Mesendoderm (in vitro differentiated cells): ENCODE data around the gene YTHDC2.

Source experiments
- DNase-seq: peaks from one replicate; pipeline ENCODE4 v3.0.0; 2013
- H2AK5ac ChIP-seq: 2 replicates; pipeline ENCODE4 v1.6.1; 2013; ENCODE audit warnings: low read length, inconsistent platforms
- H2BK120ac ChIP-seq: 2 replicates; pipeline ENCODE4 v1.6.1; 2013; ENCODE audit warnings: low read depth, mild to moderate bottlenecking, low read length, moderate library complexity, mixed read lengths
- H2BK15ac ChIP-seq: replicated peaks from 2 replicates; pipeline ENCODE4 v1.6.1; 2013; ENCODE audit warnings: low read depth, mild to moderate bottlenecking, moderate library complexity
- H2BK5ac ChIP-seq: 2 replicates; pipeline ENCODE4 v1.6.1; 2013; ENCODE audit warnings: low read length, inconsistent platforms
- H3K18ac ChIP-seq: 2 replicates; pipeline ENCODE4 v1.6.1; 2013; ENCODE audit warnings: mild to moderate bottlenecking, low read length, mixed read lengths
- H3K23ac ChIP-seq: one replicate; pipeline ENCODE4 v1.6.1; 2013; ENCODE audit warnings: low read length
- H3K27ac ChIP-seq: 2 replicates; pipeline ENCODE4 v1.5.1; 2013; ENCODE audit warnings: low read depth, mild to moderate bottlenecking, inconsistent platforms, low read length, moderate library complexity
- H3K27me3 ChIP-seq: 2 replicates; pipeline ENCODE4 v1.6.1; 2013; ENCODE audit warnings: low read length, control low read depth, mild to moderate bottlenecking, inconsistent platforms; ENCODE audit not compliant: insufficient read depth, poor library complexity
- H3K36me3 ChIP-seq: 2 replicates; pipeline ENCODE4 v1.6.1; 2013; ENCODE audit warnings: low read length, inconsistent platforms; ENCODE audit not compliant: control insufficient read depth, insufficient read depth
- H3K4ac ChIP-seq: one replicate; pipeline ENCODE4 v1.6.1; 2013; ENCODE audit warnings: low read depth, mild to moderate bottlenecking, low read length, moderate library complexity
- H3K4me1 ChIP-seq: 2 replicates; pipeline ENCODE4 v1.6.1; 2013; ENCODE audit warnings: low read depth, low read length, inconsistent platforms; ENCODE audit not compliant: control insufficient read depth
- H3K4me2 ChIP-seq: 2 replicates; pipeline ENCODE4 v1.6.1; 2013; ENCODE audit warnings: low read length
- H3K4me3 ChIP-seq: 2 replicates; pipeline ENCODE4 v1.5.1; 2013; ENCODE audit warnings: mild to moderate bottlenecking, low read length
- H3K56ac ChIP-seq: one replicate; pipeline ENCODE4 v1.6.1; 2013; ENCODE audit warnings: low read length
- H3K79me1 ChIP-seq: 2 replicates; pipeline ENCODE4 v1.6.1; 2013; ENCODE audit warnings: low read length, inconsistent platforms
- H3K79me2 ChIP-seq: 2 replicates; pipeline ENCODE4 v1.6.1; 2013; ENCODE audit warnings: mild to moderate bottlenecking, low read length; ENCODE audit not compliant: control insufficient read depth, insufficient read depth
- H3K9ac ChIP-seq: 2 replicates; pipeline ENCODE4 v1.6.1; 2013; ENCODE audit warnings: low read length, inconsistent platforms
- H4K5ac ChIP-seq: one replicate; pipeline ENCODE4 v1.6.1; 2013; ENCODE audit warnings: low read length
- H4K8ac ChIP-seq: one replicate; pipeline ENCODE4 v1.6.1; 2013; ENCODE audit warnings: low read depth, mild to moderate bottlenecking, control low read depth, low read length, moderate library complexity
- whole genome bisulfite sequencing: extraction: QIAGEN DNeasy Blood & Tissue Kit; methylation state at CpG from one replicate; pipeline ENCODE4 v1.1.7; 2013; ENCODE audit warnings: low lambda C conversion rate, missing lambda C conversion rate; ENCODE audit not compliant: insufficient coverage; ENCODE audit errors: extremely low coverage; 5-methylcytosine and 5-hydroxymethylcytosine counted together

Gene YTHDC2

DNA sequence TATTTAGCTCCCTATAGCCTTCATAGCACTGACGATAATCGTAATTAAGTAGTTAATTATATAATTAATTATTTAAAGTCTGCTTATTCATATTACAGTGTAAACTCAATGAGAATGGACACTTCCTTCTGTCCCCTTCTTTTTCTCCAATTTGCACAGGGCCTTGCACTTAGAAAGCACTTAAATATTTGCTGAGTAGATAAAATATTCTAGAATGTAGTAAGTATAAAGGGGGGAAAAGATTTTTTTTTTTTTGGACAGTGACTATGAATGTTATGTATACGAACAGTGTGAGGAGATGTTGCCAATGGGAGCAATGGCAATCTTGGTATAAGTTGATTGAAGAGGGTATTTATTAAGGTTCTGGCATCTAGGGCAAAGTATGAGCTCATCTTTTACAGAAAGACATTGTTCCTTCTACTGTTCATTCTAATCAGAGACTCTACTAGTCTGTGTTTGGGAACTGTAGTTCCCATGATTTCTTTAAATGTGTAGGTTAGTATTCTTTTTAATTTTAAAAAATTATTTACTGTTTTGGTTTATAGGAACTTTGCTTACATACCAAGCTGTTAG, 49.4 kb downstream of the YTHDC2 start:
- no peak overlapping the region for H2BK120ac ChIP-seq
- no peaks in the 10 kb centered on the region for H3K79me2 ChIP-seq
- no peak overlapping the region for H3K9ac ChIP-seq
- H3K4ac ChIP-seq = no peak overlapping the region
- no peak overlapping the region for H3K56ac ChIP-seq
- H4K8ac ChIP-seq = no peak overlapping the region
- no peak overlapping the region for H3K23ac ChIP-seq
- H2BK5ac ChIP-seq = no peak overlapping the region
- no peak overlapping the region for H4K5ac ChIP-seq
- no peak for DNase-seq
- H3K79me1 ChIP-seq = no peaks in the 10 kb centered on the region
- 100% methylated on average over 1 of the region's 3 CpGs for WGBS
- no peaks in the 10 kb centered on the region for H3K27me3 ChIP-seq
- no peak overlapping the region for H3K18ac ChIP-seq
- no peaks in the 10 kb centered on the region for H3K4me1 ChIP-seq
- no peak overlapping the region for H2BK15ac ChIP-seq
- no peak overlapping the region for H2AK5ac ChIP-seq
- no peak overlapping the region for H3K27ac ChIP-seq
- no peaks in the 10 kb centered on the region for H3K36me3 ChIP-seq
- H3K4me3 ChIP-seq = no peak overlapping the region
- no peak overlapping the region for H3K4me2 ChIP-seq

DNA sequence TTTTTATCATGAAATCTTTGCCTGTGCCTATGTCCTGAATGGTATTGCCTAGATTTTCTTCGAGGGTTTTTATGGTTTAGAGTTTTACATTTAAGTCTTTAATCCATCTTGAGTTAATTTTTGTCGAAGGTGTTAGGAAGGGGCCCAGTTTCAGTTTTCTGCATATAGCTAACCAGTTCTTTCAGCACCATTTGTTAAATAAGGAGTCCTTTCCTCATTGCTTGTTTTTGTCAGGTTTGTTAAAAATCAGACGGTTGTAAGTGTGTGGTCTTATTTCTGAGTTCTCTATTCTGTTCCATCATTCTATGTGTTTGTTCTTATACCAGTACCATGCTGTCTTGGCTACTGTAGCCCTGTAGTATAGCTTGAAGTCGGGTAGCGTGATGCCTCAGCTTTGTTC, 55.9 kb downstream of the YTHDC2 start:
- peaks cover 2% of the 10 kb centered on the region for H3K36me3 ChIP-seq
- H4K5ac ChIP-seq = no peak overlapping the region
- no peak overlapping the region for H3K23ac ChIP-seq
- no peak overlapping the region for H3K9ac ChIP-seq
- no peak overlapping the region for H3K4me3 ChIP-seq
- H2BK5ac ChIP-seq = no peak overlapping the region
- H3K27ac ChIP-seq = no peak overlapping the region
- no peak overlapping the region for H3K4ac ChIP-seq
- no CpG with 5 or more reads among the region's 5 CpGs for WGBS
- no peaks in the 10 kb centered on the region for H3K79me2 ChIP-seq
- H3K56ac ChIP-seq = no peak overlapping the region
- no peak overlapping the region for H4K8ac ChIP-seq
- DNase-seq = no peak
- H3K18ac ChIP-seq = no peak overlapping the region
- H2AK5ac ChIP-seq = no peak overlapping the region
- no peaks in the 10 kb centered on the region for H3K4me1 ChIP-seq
- H3K27me3 ChIP-seq = no peaks in the 10 kb centered on the region
- no peak overlapping the region for H2BK15ac ChIP-seq
- H3K4me2 ChIP-seq = no peak overlapping the region
- H2BK120ac ChIP-seq = no peak overlapping the region
- no peaks in the 10 kb centered on the region for H3K79me1 ChIP-seq

DNA sequence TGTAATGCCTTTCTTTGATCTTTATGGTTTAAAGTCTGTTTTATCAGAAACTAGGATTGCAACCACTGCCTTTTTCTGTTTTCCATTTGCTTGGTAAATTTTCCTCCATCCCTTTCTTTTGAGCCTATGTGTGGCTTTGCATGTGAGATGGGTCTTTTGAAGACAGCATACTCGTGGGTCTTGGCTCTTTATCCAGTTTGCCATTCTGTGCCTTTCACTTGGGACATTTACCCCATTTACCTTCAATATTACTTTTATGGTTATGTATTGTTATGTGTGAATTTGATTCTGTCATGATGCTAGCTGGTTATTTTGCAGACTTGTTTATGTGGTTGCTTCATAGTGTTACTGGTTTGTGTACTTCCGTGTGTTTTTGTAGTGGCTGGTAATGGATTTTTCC, 59.2 kb downstream of the YTHDC2 start:
- Histone ChIP-seq H3K23ac (no peak overlapping the region), H3K4ac (no peak overlapping the region), H3K56ac (no peak overlapping the region), H3K9ac (no peak overlapping the region), H2AK5ac (no peak overlapping the region), H3K36me3 (peaks cover 2% of the 10 kb centered on the region), H2BK5ac (no peak overlapping the region), H3K4me1 (no peaks in the 10 kb centered on the region), H4K5ac (no peak overlapping the region), H3K27ac (no peak overlapping the region), H3K27me3 (no peaks in the 10 kb centered on the region), H3K4me3 (no peak overlapping the region), H3K79me1 (no peaks in the 10 kb centered on the region), H4K8ac (no peak overlapping the region), H2BK120ac (no peak overlapping the region), H3K18ac (no peak overlapping the region), H2BK15ac (no peak overlapping the region), H3K79me2 (no peaks in the 10 kb centered on the region), H3K4me2 (no peak overlapping the region)
- DNase-seq = no peak
- no CpG with 5 or more reads among the region's 2 CpGs for WGBS

DNA sequence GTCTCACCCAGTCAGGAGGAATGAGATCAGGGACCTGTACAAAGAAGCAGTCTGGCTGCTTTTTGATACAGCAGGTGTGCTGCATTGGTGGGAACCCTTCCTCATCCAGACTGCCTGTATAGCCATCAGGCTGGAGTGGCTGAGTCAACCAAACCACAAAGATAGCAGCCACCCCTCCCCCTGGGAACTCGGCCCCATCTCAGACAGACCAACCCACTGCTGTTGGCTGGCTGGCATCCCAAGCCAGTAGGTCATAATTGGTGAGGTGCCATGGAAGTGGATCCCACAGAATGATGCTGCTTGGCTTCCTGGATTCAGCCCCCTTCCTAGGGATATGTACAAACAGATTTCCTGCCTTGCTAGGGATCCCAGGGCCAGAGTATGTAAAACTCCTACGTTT, 60.9 kb downstream of the YTHDC2 start:
- DNase-seq = no peak
- H3K36me3 ChIP-seq = peaks cover 2% of the 10 kb centered on the region

DNA sequence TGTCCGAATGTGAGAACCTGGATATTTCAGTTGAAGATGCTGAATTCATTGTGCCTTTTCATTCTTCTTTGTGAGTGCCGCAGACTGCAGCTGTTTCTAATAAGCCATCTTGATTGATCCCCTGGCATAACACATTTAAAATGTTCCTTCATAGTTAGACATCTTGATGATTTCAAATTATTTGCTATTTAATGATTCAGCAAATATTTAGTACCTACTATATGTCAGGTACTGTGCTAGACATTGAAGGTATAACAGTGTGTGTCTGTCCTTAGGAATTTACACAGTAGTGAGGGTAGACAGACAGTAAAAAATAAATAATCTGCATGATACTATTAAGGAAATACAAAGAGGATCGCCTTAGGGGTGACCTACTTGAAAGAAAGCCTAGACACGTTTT, 61.6 kb downstream of the YTHDC2 start:
- Histone ChIP-seq H3K79me1 (no peaks in the 10 kb centered on the region), H3K9ac (no peak overlapping the region), H3K23ac (no peak overlapping the region), H2BK5ac (no peak overlapping the region), H3K79me2 (no peaks in the 10 kb centered on the region), H3K27me3 (no peaks in the 10 kb centered on the region), H3K18ac (no peak overlapping the region), H3K27ac (no peak overlapping the region), H2BK15ac (no peak overlapping the region), H3K56ac (no peak overlapping the region), H2BK120ac (no peak overlapping the region), H4K8ac (no peak overlapping the region), H3K36me3 (peaks cover 2% of the 10 kb centered on the region), H3K4me1 (no peaks in the 10 kb centered on the region), H3K4ac (no peak overlapping the region), H3K4me2 (no peak overlapping the region), H4K5ac (no peak overlapping the region), H2AK5ac (no peak overlapping the region), H3K4me3 (no peak overlapping the region)
- no peak for DNase-seq
- no CpG with 5 or more reads among the region's 4 CpGs for WGBS

More for the DNA sequence above, 60.9 kb downstream of the YTHDC2 start:
- Histone ChIP-seq H3K79me1 (no peaks in the 10 kb centered on the region), H3K56ac (no peak overlapping the region), H2BK5ac (no peak overlapping the region), H3K27me3 (no peaks in the 10 kb centered on the region), H3K4me1 (no peaks in the 10 kb centered on the region), H3K4me3 (no peak overlapping the region), H3K9ac (no peak overlapping the region), H3K4me2 (no peak overlapping the region), H2AK5ac (no peak overlapping the region), H3K27ac (no peak overlapping the region), H2BK120ac (no peak overlapping the region), H3K4ac (no peak overlapping the region), H3K23ac (no peak overlapping the region), H3K18ac (no peak overlapping the region), H4K5ac (no peak overlapping the region), H2BK15ac (no peak overlapping the region), H4K8ac (no peak overlapping the region), H3K79me2 (no peaks in the 10 kb centered on the region)
- no CpG with 5 or more reads among the region's 2 CpGs for WGBS

DNA sequence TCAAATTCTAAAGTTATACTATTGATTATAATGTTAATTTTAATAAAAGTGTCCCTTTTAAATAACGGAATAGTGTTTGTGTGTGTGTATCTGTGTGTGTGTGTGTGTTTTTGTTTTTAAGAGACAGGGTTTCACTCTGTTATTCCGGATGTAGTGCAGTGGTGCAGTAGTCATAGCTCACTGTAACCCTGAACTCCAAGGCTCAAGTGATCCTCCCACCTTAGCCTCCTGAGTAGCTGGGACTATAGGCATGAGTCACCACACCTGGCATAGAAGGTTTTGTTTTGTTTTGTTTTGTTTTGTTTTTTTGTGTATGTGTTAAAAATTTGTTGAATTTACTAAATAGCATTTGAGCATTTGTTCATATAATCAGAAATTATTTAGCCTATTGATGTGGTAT, 64.6 kb downstream of the YTHDC2 start:
- no peak for DNase-seq
- H2BK120ac ChIP-seq = no peak overlapping the region
- 100% methylated on average over 1 of the region's 2 CpGs for WGBS
- H3K4ac ChIP-seq = no peak overlapping the region
- no peak overlapping the region for H2AK5ac ChIP-seq
- no peaks in the 10 kb centered on the region for H3K27me3 ChIP-seq
- H3K4me1 ChIP-seq = no peaks in the 10 kb centered on the region
- H3K27ac ChIP-seq = no peak overlapping the region
- no peak overlapping the region for H4K8ac ChIP-seq
- H3K79me2 ChIP-seq = no peaks in the 10 kb centered on the region
- no peak overlapping the region for H2BK5ac ChIP-seq
- H3K36me3 ChIP-seq = peaks cover 2% of the 10 kb centered on the region
- no peak overlapping the region for H4K5ac ChIP-seq
- no peak overlapping the region for H3K4me2 ChIP-seq
- H3K9ac ChIP-seq = no peak overlapping the region
- no peaks in the 10 kb centered on the region for H3K79me1 ChIP-seq
- no peak overlapping the region for H3K23ac ChIP-seq
- H2BK15ac ChIP-seq = no peak overlapping the region
- H3K56ac ChIP-seq = no peak overlapping the region
- H3K18ac ChIP-seq = no peak overlapping the region
- no peak overlapping the region for H3K4me3 ChIP-seq
